ENCODE results near the gene PYM1.
"Not testable (repeated sequence)": the region's sequence is repeated elsewhere in the genome, so short reads cannot be mapped to it uniquely, and the experiment has no call there.

Gene PYM1

DNA sequence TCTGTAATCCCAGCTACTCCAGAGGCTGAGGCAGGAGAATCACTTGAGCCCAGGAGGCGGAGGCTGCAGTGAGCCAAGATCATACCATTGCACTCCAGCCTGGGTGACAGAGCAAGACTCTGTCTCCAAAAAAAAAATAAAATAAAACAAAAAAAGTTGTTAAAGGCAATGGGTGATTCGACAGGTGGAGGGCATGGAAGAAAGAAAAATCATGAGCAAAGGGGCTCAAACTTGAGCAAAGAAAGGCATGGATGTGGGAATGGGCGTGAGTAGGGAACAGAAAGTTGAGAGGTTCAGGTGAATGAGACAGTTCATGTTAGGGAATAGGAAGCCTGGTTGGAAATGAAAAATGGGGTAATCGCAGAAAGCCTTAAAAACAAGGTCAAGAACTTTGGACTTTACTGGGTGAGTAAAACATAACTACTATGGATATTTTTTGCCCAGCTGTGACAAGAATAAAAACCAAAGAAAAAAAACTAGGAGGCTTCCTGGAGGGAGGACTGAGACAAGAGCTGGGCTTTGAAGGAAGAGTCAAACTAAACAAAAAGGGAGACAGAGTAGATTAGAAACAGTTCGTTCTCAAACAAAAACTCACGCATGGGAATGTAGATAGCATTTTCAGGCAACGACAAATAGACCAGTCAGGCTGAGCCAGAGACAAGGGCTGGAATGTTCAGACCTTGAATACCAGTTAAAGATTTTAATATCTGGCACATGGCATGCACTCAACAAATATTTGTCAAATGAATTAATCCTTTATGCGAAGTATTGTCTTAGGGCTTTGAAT lies 18.8 kb downstream of the PYM1 start:
- no peak for DNase-seq

DNA sequence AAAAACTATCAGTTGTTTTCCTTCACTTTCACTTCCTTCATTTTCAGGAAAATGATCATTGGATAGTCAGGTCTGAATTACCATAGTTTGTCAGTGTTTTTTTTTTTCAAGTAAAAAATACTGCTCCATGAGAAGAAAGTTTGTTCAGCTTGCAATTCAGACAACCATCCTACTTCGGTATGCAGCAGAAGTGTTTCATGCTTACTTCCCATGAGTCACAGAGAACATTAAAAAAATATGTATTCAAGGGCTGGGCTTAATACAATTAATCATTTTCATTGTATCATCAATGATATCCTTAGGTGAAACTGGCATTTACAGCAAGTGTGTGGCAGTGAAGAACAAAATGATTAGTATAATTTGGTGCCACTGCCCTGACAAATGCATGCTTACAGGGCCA lies 21.6 kb downstream of the PYM1 start:
- DNase-seq, result no peak

DNA sequence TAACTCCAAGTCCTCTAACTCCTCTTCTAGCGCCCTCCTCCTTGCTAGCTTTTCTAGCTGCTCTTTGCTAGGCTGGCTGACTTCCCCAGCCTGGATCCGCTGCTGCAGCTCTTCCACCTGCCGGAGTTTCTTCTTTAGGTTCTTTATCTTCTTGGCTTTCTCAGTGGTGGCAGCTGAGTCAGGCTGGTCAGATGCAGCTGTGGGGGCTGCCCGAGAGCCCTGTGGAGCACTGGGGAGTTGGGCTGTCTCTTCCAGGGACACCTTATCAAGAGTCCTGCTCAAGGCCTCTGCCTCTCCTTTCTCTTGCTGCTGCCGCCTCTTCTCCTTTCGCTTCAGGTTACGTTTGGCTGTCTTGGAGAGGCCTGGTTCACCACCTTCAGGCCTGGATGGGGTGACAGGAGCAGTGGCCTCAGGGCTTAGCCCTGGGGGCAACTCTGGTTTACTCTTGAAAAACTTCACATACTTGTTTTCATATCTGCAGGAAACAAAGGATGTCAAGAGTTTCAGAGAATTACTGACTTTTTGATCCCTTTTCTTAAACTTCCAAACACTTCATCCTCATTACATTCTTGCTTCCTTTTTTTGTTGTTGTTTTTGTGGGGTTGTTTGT lies 25.7 kb downstream of the PYM1 start:
- DNase-seq, result no peak

DNA sequence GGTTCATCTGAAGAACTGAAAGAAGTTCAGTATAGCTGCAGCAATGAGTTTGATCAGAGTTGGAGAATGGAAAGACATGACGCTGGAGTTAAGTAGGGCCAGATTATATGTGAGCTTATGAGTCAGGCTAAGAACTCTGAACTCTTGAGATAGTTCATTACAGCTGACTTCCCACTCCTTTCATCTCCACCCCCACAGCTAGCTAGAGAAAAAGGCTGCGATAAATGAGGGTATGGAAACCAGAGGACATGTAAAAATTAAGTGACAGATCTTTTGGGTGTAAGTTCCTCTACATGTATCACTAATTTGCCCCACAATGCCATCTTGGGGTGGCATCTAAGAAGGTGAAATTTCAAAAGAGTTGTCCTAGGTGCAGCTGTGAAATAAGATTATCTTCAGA lies 28.6 kb downstream of the PYM1 start:
- no peak for DNase-seq

DNA sequence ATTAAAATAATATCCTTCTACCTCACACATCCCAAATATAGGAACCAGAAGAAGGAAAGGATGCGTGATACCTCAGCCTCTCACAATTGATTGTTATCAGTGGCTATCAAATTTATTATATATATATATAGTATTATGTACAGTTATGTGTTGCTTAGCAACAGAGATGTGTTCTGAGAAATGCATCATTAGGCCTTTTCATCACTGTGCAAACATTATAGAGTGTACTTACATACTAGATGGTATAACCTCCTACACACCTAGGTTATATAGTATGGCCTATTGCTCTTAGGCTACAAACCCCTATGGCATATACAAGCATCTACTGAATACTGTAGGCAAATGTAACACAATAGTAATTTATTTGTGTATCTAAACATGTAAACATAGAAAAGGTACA lies 34.0 kb downstream of the PYM1 start:
- DNase-seq, result no peak

DNA sequence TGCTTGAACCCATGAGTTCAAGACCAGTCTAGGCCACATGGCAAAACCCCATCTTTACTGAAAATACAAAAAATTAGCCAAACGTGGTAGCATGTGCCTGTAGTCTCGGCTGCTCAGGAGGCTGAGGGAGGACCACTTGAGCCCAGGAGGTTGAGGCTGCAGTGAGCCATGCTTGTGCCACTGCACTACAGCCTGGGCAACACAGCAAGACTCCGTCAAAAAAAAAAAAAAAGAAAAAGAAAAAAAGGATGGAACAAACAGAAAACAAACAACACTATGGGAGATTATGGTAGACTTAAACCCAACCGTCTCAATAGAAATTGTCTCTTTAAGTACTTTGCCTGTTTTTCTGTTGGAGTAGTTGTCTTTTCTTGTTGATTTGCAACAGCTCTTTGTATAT lies 36.4 kb downstream of the PYM1 start:
- no peak for DNase-seq

DNA sequence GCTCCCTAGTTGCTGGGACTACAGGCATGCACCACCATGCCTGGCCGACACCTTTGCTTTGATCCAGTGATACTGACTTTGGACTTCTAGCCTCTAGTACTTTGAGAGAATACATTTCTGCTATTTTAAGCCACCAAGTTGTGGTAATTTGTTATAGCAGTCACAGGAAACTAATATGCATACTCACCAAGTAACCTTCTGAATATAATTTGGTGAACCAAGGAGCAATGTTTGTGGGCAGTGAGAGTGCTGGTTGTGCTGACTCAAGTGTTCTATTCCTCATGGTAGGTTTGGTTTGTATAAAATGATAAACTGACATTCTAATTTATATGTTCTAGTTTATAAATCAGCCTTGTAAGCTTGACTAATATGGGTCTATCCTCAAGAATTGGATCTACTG lies 42.6 kb downstream of the PYM1 start:
- no peak for DNase-seq

DNA sequence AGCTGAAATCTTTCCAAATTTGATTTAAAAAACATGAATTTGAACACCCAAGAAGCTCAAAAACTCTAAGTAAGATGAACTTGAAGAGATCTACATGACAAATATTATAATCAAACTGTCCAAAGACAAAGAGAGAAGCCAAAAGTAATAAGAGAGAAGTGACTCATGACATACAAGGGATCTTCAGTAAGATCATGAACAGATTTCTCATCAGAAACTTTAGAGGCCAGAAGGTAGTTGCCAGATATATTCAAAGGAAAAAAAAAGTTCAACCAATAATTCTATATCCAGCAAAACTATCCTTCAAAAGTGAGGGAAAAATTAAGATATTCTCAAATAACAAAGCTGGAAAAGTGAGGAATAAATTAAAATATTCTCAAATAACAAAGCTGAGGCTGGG lies 49.9 kb downstream of the PYM1 start:
- DNase-seq, result no peak

DNA sequence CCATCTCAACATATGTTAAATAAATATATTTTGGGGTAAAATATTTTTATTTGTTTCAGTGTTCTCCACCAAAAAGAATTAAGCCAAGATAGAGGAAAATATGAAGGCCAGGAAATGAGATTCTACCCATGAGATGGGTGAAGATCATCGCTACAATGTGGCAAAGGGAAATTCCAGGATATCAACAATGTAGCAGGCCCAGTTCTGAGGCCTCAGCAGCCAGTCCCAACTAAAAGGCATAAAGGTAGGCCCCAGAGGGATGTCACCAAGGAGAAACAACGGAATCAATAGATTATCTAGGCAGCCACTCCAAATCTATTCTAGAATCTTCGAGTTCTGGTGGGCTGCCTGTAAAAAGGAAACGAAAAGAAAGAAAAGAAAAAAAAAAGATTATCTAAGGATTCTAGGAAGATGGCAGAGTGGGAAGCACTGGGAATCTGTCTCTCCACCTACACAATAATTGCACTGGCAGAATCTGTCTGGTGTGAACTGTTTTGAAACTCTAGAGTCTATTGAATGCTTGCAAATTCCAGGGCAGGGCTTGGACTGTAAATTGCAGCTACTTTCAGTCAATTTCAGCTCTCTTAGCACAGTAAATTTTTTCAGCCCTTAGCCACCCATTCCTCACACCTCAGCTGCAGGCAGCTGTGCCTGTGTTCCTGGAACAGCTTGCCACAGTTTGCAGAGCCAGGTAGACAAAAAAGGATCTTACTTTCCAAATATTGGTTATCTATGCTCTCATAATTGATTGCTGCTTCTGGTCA lies 51.8 kb downstream of the PYM1 start:
- no peak for DNase-seq

DNA sequence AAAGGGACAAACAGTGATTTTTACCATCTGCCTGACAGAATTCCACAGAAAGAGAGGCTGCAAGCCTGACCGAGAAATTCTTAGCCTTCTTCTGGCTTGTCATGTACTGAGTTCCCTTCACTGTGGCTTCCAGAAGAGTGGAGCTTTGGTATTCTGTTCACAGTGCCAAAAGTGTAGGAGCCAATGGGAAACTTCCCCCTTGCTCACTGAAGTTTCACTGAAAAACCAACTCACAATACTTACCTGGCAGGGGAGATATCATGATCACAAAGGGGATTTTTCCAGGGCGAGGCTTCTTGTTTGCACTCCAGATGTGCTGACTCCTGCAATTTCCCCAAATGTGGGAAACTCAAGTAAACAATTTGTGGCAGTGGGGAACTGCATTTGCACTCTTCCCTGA lies 53.3 kb downstream of the PYM1 start:
- DNase-seq, result no peak

DNA sequence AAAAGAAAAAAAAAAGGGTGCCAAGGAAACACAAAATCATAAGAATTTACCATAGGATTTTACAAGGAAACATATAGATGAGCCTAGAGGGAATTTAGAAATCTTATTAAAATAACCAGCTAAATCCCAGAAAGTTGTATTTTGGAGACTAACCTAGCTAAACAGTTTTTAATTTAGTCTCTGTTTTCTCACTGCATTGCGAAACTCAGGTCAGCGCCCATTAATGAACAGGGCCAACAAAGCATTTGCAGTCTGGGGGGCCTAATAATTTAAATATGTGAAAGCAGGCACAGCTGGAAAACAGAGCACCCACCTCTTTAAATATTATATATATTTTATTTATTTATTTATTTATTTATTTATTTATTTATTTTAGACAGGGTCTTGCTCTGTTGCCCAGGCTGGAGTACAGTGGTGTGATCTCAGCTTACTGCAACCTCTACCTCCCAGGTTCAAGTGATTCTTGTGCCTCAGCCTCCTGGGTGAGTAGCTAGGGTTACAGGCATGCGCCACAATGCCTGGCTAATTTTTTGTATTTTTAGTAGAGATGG lies 61.2 kb downstream of the PYM1 start:
- not testable (repeated sequence) for DNase-seq

DNA sequence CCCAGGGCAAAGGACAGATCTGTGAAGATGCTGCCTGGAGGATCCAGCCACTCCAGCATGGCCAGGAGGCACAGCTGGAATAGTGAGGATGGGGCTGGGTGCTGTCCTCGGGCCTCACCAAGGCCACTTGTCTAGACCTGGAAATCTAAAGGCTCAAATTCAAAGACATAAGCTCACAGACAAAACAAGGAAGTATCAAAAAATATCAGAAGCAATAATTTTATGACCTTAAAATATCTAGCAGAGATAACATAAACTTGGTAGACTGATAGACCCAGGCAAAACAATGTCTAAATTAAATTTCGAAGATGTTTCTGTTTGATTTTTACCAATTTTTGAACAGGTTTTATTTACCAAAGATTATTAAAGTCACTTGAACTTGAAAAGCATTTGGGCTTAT lies 62.4 kb downstream of the PYM1 start:
- DNase-seq, result no peak

DNA sequence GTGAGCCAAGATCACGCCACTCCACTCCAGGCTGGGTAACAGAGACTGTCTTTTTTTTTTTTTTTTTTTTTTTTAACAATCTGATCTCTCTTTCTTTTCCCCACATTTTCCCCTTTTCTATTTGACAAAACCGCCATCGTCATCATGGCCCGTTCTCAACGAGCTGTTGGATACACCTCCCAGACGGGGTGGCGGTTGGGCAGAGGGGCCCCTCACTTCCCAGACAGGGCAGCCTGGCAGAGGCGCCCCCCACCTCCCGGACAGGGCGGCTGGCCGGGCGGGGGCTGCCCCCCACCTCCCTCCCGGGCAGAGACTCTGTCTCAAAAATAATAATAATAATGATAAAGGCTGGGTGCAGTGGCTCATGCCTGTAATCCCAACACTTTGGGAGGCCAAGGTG lies 64.8 kb downstream of the PYM1 start:
- not testable (repeated sequence) for DNase-seq

DNA sequence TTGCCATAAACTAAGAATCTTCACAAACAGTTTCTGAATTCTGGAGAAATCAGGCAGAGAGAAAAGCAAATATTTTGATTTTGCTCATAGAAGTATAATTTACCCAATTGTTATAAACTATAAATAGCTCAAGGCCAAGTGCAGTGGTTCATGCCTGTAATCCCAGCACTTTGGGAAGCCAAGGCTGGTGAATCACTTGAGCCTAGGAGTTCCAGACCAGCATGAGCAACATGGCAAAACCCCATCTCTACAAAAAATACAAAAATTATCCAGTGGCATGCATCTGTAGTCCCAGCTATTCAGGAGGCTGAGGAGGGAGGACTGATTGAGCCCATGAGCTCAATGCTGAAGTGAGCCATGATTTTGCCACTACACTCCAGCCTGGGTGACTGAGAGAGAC lies 65.4 kb downstream of the PYM1 start:
- DNase-seq, result no peak

DNA sequence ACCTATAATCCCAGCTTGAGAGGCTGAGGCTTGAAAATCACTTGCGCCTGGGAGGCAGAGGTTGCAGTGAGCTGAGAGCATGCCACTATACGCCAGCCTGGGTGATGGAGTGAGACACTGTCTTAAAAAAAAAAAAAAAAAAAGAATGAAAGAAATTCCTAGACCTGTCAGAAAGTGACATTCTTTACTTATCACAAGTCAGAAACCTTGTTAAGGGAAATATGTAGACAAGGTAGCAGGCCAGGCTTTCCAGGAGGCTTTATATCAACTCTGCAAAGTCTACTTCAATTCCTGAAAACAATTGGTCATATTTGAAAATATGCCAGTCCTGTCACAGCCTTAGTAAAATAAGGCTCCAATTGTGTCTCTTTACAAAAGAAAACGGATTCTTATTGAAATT lies 65.8 kb downstream of the PYM1 start:
- no peak for DNase-seq

DNA sequence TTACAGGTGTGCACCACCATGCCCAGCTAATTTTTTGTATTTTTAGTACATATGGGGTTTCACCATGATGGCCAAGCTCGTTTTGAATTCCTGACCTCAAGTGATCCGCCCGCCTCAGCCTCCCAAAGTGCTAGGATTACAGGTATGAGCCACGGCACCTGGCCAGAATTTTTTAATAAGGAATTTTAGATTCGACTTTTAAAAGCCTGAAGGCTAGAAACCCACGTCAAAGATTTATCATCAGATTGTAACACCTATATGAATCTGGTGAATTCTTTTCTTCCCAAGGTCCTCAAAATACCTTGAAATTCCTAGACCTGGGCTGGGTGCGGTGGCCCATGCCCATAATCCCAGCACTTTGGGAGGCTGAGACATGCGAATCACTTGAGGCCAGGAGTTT lies 66.3 kb downstream of the PYM1 start:
- no peak for DNase-seq

DNA sequence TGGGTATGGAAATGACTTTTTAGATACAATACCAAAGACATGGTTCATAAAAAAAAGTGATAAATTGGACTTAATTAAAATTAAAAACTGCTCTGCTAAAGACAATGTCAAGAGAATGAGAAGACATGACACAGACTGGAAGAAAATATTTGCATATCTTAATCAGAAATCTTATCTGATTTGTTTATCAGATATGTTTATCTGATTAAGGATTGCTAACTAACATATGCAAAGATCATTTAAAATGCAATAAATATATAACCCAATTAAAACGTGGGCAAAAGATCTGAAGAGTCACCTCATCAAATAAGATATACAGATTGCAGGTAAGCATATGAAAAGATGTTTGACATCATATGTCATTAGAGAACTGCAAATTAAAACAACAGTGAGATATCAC lies 75.0 kb downstream of the PYM1 start:
- no peak for DNase-seq

Measured in NK-92 treated with Interleukin-12 subunit alpha and Interleukin-12 subunit beta, amount 100 ng/mL, for 24 hours (cell line).